T-helper 2 cell (primary cell): ENCODE results near the gene HDAC2.
"Not testable (repeated sequence)": the region's sequence is repeated elsewhere in the genome, so short reads cannot be mapped to it uniquely, and the experiment has no call there.

Experiments
- DNase-seq, 5 experiments: peaks; one replicate each; pipeline versions ENCODE4 v3.0.0 to v3.0.0-alpha.2; 2012 to 2022

HDAC2 gene

GRCh38 chr6:113971741-113972140 lies 793 bp upstream of the HDAC2 start:
- DNase-seq, result no peak

GRCh38 chr6:113969888-113970804 lies 802 bp downstream of the HDAC2 start:
- peak; percentile 23 to 66 (median 44) for DNase-seq

GRCh38 chr6:113968472-113968871 lies 2.5 kb downstream of the HDAC2 start:
- no peak for DNase-seq

- DNase-seq, result no peak
These were observed 3.2 kb downstream of the HDAC2 start for GRCh38 chr6:113967777-113968176.

DNA sequence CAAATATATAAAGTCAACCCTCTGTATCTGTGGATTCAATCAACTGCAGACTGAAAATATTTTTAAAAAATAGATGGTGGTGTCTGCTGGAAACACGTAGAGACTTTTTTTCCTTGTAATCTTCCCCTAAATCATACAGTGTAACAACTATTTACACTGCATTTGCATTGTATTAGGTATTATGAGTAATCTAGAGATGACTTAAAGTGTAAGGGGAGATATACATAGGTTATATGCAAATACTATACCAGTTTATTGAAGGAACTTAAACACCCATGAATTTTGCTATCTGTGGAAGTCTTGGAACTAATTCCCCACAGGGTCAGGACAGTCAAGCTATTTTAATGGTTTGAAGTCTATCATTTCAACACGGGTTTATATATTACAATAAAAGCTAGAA lies 10.2 kb downstream of the HDAC2 start:
- DNase-seq, result no peak

DNA sequence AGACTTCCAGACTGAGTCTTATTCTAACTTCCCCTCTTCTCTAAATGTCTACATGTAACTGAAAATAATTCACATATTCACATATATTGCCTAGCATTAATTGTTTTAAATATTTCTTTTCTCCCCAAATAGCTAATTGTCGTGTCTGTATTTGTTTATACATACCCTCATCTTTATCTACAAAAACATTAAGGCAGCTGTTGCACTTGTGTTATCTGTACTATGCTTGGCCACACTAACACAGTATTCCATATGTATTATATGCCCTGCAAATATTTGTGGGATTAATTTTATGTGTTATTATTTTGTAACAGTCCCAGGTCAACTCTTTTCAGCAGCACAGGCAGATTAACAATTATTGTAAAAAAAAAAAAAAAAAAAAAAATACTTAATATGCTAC lies 11.7 kb downstream of the HDAC2 start:
- DNase-seq, result no peak

GRCh38 chr6:113954653-113955052 lies 16.3 kb downstream of the HDAC2 start:
- no peak for DNase-seq

DNA sequence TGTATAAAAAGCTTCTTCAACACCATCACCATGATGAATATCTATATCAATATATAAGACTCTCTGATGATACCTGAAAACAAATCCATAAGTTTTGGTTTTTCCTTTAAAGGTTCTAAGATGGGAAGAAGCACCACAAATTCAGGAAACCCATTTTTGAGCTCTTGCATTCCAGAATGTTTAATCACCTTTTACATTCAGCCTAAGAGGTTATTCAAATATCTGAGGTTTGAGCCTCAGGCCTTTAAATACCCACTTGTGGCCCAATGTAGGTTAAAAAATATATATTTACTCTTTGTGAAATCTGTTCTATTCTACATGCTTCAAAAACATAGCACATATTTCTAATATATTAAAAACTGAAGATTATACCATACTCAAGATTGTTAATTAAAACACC lies 17.6 kb downstream of the HDAC2 start:
- DNase-seq, result no peak

DNA sequence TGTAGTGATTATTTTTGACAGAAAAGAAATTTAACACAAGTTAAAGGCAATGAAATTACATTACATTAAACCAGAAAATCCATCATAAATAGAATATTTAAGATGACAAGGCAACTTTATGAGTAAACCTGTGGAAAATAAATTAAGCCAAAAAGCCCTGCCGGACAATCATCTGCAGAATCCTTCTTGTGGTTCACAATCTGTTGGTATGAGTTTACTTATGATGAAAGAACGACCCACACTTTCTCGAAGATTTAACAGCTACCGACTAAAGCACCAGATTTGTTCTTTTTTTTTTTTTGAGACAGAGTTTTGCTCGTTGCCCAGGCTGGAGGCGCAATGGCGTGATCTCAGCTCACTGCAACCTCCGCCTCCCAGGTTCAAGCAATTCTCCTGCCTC lies 21.4 kb downstream of the HDAC2 start:
- no peak for DNase-seq

DNA sequence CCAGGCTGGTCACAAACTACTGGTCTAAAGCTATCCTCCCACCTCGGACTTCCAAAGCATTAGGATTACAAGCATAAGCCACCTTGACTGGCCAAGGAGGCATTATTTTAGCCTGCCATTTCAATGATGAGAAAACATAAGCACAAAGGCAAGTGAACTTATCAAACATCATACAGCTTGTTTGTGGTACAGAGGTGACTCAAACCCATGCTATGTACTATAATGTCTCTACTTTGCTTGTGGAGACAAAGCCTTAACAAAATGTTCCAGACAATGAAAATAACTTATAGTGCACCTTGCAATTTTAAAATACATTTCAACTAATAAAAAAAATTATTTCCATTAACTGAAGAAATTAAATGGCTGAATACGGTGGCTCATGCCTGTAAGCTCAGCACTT lies 26.2 kb downstream of the HDAC2 start:
- DNase-seq, result no peak

- DNase-seq, result no peak
These were observed 31.1 kb downstream of the HDAC2 start for GRCh38 chr6:113939825-113940224.

DNA sequence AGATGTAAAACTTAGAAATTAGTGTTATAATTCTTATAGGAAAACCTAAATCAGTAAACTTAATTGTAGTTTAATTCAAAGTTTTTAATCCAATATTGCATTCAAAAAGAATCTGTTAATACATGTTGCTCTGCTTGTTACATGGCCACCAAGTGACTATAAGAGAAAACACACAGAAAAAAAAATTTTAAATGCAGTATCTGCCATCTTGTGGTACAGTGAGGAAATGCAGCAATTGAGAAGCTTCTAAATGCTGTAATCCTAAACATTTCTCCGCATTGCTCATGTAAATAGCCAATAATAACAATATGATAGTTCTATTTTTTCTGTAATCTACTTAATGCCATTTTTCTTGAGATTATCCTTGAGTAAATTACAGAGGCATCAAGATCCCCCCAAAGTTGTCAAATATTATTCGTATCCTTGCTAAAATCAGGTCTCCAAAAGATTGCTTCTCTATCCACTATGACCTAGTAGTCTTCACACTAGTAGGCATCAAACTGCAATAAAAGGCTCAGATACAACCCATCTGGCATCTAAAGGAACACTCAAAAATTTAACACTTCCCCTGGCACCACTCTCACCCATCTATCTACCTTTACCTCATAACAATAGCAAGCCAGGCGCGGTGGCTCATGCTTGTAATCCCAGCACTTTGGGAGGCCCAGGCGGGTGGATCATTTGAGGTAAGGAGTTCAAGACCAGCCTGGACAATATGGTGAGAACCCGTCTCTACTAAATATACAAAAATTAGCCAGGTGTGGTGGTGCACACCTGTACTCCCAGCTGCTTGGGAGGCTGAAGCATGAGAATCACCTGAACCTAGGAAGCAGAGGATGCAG lies 34.6 kb downstream of the HDAC2 start:
- DNase-seq, result peak in 2 of 5 experiments; percentile 1 to 49

DNA sequence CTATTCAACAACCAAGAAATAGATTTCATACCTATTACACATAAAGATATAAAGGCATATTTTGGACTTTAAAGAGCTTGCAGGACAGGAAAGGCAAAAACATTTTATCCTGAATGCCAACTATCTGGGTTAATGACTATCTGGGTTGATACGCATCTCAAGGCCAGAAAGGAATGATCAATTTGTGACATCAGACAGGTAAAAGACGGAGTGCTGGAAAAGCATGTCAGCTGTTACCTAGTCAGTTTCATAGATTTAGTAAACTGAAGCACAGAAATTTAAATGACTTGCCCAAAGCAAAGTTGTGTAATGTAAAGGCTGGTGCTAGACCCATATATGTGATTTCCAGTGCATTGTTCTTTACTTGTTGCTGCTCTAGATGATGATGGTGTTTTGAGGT lies 36.8 kb downstream of the HDAC2 start:
- DNase-seq, result no peak

- not testable (repeated sequence) for DNase-seq
These were observed 39.0 kb downstream of the HDAC2 start for GRCh38 chr6:113931907-113932306.

DNA sequence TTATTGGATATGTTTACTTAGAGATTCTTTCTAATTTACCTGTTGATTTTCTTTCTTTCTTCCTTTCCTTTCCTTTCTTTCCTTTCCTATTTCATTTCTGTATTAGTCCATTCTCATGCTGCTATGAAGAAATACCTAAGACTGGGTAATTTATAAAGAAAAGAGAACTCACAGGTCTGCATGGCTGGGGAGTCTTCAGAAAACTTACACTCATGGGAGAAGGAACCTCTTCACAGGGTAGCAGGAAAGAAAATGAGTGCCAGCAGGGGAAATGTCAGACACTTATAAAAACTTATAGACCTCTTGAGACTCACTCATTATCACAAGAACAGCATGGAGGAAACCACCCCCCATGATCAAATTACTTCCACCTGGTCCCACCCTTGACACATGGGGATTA lies 40.8 kb downstream of the HDAC2 start:
- no peak for DNase-seq

- no peak for DNase-seq
These were observed 43.9 kb downstream of the HDAC2 start for GRCh38 chr6:113927001-113927400.

DNA sequence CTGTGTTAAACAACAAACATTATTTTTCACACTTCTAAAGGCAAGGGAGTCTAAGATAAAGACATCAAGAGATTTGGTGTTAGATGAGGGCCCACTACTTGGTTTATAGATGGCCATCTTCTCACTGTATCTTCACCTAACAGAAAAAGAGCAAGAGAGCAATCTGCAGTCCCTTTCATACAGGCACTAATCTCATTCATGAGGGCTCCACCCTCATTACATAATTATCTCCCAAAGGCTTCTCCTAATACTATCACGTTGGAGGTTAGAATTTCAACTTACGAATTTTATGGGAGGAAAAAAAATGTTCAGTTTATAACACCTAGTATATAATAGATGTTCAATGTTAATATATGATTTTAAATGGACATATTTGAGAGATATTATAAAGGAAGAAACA lies 45.6 kb downstream of the HDAC2 start:
- no peak for DNase-seq

DNA sequence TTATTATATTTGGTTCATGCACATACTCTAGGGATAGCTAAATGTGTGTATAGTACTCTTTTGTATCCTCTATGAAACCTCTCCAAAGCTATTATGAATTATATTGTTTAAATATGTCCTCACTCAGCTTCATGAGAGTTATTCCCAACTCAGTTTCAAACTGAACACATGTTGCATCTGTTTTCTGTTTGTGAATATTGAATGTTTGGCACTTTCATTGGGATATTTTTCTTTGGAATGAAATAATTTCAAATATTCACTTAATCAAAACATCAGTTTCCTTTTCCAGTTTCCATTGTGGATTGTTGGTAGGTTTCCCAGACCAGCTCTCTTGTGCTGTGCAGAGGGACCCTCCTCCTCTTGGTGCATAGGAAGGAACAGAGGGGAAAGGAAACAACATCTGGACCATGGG lies 46.6 kb downstream of the HDAC2 start:
- no peak for DNase-seq

GRCh38 chr6:113923526-113923925 lies 47.4 kb downstream of the HDAC2 start:
- no peak for DNase-seq

DNA sequence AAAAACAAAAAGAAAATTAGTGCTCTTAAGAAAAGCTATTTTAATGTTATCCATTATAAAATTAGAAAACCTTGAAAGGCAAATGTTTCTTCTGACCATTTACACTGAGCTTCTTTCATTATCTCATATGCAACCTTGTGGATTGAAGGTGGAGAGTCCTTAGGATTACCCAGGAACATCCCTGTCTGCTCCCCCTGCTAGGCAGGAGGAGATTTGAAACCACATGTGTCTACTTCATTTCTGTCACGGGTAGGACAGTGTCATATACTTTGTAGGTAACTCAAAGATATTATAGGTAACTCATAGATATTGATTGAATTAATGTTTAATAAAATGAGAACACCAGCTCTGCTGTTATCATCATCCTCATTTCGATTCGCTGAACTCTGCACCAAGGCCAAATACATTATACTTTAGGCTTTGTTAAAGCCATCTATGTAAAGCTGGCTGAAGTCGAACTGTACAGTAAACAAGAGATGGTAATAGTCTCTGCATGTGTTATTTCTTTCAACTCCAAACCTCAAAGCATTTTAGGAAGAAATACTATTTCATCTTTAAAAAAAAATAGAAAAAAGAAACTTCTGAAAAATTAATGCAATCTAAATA lies 49.5 kb downstream of the HDAC2 start:
- no peak for DNase-seq

- DNase-seq, result peak in 1 of 5 experiments; percentile 43
These were observed 50.2 kb downstream of the HDAC2 start for GRCh38 chr6:113920663-113921267.

DNA sequence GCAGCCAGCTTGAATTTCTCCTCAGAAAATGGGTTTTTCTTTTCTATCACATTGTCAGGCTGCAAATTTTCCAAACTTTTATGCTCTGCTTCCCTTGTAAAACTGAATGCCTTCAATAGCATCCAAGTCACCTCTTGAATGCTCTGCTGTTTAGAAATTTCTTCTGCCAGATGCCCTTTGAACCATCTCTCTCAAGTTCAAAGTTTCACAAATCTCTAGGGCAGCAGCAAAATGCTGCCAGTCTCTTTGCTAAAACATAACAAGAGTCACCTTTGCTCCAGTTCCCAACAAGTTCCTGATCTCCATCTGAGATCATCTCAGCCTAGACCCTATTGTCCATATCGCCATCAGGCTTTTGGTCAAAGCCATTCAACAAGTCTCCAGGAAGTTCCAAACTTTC lies 60.7 kb downstream of the HDAC2 start:
- DNase-seq, result not testable (repeated sequence)
